Neural cell (in vitro differentiated cells): ENCODE measurements around the gene DRD4. TPM values are rescaled to one million over a fixed set of nuclear protein-coding genes. Genes with fewer than 3 reads are reported as not detected.

ENCODE experiments used
- H2AFZ ChIP-seq: fragments of 200-600, 300-800 bp; sonication (generic), shearing (Covaris generic); 2 replicates; pipeline ENCODE4 v1.6.0; 2014; ENCODE audit warnings: low read depth, mild to moderate bottlenecking, antibody characterized with exemption, low read length, moderate library complexity
- H3F3A ChIP-seq: fragments of 200-600 bp; shearing (Covaris generic); 2 replicates; pipeline ENCODE4 v1.6.1; 2016; ENCODE audit warnings: mild to moderate bottlenecking, moderate library complexity, mixed read lengths, antibody characterized with exemption, low read length; ENCODE audit not compliant: insufficient read depth, poor library complexity, severe bottlenecking
- H3K27ac ChIP-seq: fragments of 200-600, 300-800 bp; sonication (generic), shearing (Covaris generic); 2 replicates; pipeline ENCODE4 v1.5.1; 2014; ENCODE audit warnings: mild to moderate bottlenecking, low read length, moderate library complexity
- H3K27me3 ChIP-seq: fragments of 300-800, 200-600 bp; sonication (generic), shearing (Covaris generic); 2 replicates; pipeline ENCODE4 v1.6.0; 2014; ENCODE audit warnings: mild to moderate bottlenecking, low read depth, low read length, moderate library complexity; ENCODE audit not compliant: insufficient read depth
- H3K36me3 ChIP-seq: fragments of 300-800, 200-600 bp; sonication (generic), shearing (Covaris generic); 2 replicates; pipeline ENCODE4 v1.5.1; 2014; ENCODE audit warnings: mild to moderate bottlenecking, antibody characterized with exemption, low read length, moderate library complexity; ENCODE audit not compliant: insufficient read depth
- H3K4me2 ChIP-seq: fragments of 300-800, 200-600 bp; sonication (generic), shearing (Covaris generic); 2 replicates; pipeline ENCODE4 v1.6.0; 2014; ENCODE audit warnings: mild to moderate bottlenecking, low read length
- H3K4me3 ChIP-seq: fragments of 300-800, 200-600 bp; sonication (generic), shearing (Covaris generic); 2 replicates; pipeline ENCODE4 v1.5.1; 2014; ENCODE audit warnings: mild to moderate bottlenecking, low read length, moderate library complexity
- H3K79me2 ChIP-seq: fragments of 200-600 bp; shearing (Covaris generic); replicated peaks from 2 replicates; pipeline ENCODE4 v1.6.0; 2014; ENCODE audit warnings: mild to moderate bottlenecking, low read length, moderate library complexity; ENCODE audit not compliant: insufficient read depth
- H3K9ac ChIP-seq: fragments of 300-800, 200-600 bp; sonication (generic), shearing (Covaris generic); 2 replicates; pipeline ENCODE4 v1.6.1; 2016; ENCODE audit warnings: mild to moderate bottlenecking, low read length, mixed read lengths
- H3K9me2 ChIP-seq: fragments of 200-600 bp; shearing (Covaris generic); 2 replicates; pipeline ENCODE4 v1.6.1; 2016; ENCODE audit warnings: mild to moderate bottlenecking, low read length, mixed read lengths; ENCODE audit not compliant: insufficient read depth
- H3K9me3 ChIP-seq: fragments of 200-600, 300-800 bp; sonication (generic), shearing (Covaris generic); 2 replicates; pipeline ENCODE4 v1.6.1; 2016; ENCODE audit warnings: mild to moderate bottlenecking, mixed run types, low read length, moderate library complexity, mixed read lengths
- H4K20me1 ChIP-seq: fragments of 200-600 bp; shearing (Covaris generic); 2 replicates; pipeline ENCODE4 v1.6.1; 2016; ENCODE audit warnings: mild to moderate bottlenecking, mixed run types; ENCODE audit not compliant: insufficient read depth
- CTCF ChIP-seq: fragments of 450-650 bp; IDR thresholded peaks from 2 replicates; pipeline ENCODE4 v1.5.1; 2014; ENCODE audit warnings: antibody characterized with exemption, mild to moderate bottlenecking, moderate library complexity; ENCODE audit not compliant: poor library complexity, severe bottlenecking
- EP300 ChIP-seq: fragments of 450-650 bp; conservative IDR thresholded peaks from 2 replicates; pipeline ENCODE4 v1.6.1; 2014; ENCODE audit warnings: antibody characterized with exemption, mild to moderate bottlenecking, moderate library complexity; ENCODE audit not compliant: poor library complexity, severe bottlenecking
- EZH2 ChIP-seq: fragments of 200-600, 300-800 bp; shearing (Covaris generic), sonication (generic); IDR thresholded peaks from 2 replicates; pipeline ENCODE4 v1.6.1; 2014; ENCODE audit warnings: antibody characterized with exemption, low read length, borderline replicate concordance, mild to moderate bottlenecking; ENCODE audit not compliant: insufficient read depth, poor library complexity, severe bottlenecking
- MXI1 ChIP-seq: fragments of 450-650 bp; conservative IDR thresholded peaks from 2 replicates; pipeline ENCODE4 v1.6.1; 2014; ENCODE audit warnings: antibody characterized with exemption, mild to moderate bottlenecking; ENCODE audit not compliant: poor library complexity, severe bottlenecking
- POLR2AphosphoS5 ChIP-seq: IDR thresholded peaks from 2 replicates; pipeline ENCODE4 v1.6.1; 2012
- RAD21 ChIP-seq: fragments of 450-650 bp; conservative IDR thresholded peaks from 2 replicates; pipeline ENCODE4 v1.6.1; 2014; ENCODE audit warnings: antibody characterized with exemption, mild to moderate bottlenecking, moderate library complexity
- REST ChIP-seq: IDR thresholded peaks from 2 replicates; pipeline ENCODE4 v1.6.1; 2012; ENCODE audit warnings: borderline replicate concordance
- SMC3 ChIP-seq: fragments of 450-650 bp; conservative IDR thresholded peaks from 2 replicates; pipeline ENCODE4 v1.6.1; 2014; ENCODE audit warnings: antibody characterized with exemption, mild to moderate bottlenecking, moderate library complexity; ENCODE audit not compliant: poor library complexity
- TAF1 ChIP-seq: IDR thresholded peaks from 2 replicates; pipeline ENCODE4 v1.6.1; 2012; ENCODE audit warnings: low read depth
- polyA plus RNA-seq: library from polyadenylated mRNA; depleted of rRNA; stranded (reverse); fragments of >200 nt; gene quantifications from 2 replicates; pipeline ENCODE4 v1.2.3, GENCODE V29; 2014

The DRD4 gene
- polyA plus RNA-seq, 1 donor from 2014 or later = not detected

GRCh38 chr11:643366-643765 is 6.3 kb downstream of the DRD4 start:
- TF ChIP-seq POLR2AphosphoS5 (no peak), EZH2 (no peak), TAF1 (no peak), MXI1 (no peak), REST (no peak), SMC3 (no peak), EP300 (no peak), CTCF (no peak)
- no peak overlapping the region for H3K9ac ChIP-seq
- no peaks in the 10 kb centered on the region for H3K9me3 ChIP-seq
- H2AFZ ChIP-seq = no peak overlapping the region
- no peaks in the 10 kb centered on the region for H3F3A ChIP-seq
- H3K27ac ChIP-seq = no peak overlapping the region
- no peak overlapping the region for H3K4me2 ChIP-seq
- H4K20me1 ChIP-seq = peaks cover 3% of the 10 kb centered on the region
- peaks cover 9% of the 10 kb centered on the region for H3K27me3 ChIP-seq
- no peaks in the 10 kb centered on the region for H3K9me2 ChIP-seq
- no peaks in the 10 kb centered on the region for H3K36me3 ChIP-seq
- H3K4me3 ChIP-seq = no peak overlapping the region
- no peaks in the 10 kb centered on the region for H3K79me2 ChIP-seq

DNA sequence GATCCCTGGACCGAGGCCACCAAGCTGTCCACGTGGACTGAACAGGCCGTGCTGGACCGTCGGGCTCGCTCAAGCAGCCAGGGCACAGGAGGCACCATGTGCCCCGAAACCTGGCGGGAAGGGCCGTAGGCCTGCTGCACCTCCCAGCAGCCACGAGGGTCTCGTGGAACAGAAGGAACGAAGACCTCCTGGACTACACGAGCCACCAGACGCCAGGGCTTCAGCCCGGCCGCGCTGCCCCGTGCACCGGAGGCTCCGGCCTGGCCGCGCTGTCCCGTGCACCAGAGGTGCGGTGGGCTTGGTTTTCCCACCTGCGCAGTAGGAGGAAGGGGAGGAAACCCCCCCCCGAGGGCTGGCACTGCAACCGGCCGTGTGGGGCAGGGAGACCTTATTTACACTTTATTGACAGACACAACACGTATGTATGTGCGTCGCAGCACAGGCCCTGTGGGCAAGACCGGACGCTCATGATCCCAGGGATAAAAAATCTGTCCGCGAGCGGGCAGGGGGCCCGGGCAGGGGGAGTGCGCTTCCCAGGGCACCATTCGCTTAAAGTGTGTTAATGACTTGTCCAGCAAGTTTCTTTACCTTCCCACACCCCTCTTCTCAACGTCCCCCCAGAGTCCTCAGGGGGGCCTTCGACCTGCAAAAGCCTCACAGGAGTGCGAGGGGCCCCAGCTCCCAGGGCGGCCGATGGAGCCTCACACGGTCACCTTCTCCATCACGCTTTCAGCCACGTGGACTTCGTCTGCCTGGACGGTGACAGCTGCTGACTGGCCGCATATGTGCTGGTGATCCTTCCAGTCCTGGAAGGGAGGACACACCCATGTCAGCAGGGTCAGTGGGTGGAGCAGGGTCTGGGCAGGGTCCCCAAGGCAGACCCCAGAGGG is 7.0 kb downstream of the DRD4 start:
- no peak overlapping the region for H3K4me3 ChIP-seq
- no peak overlapping the region for H3K27ac ChIP-seq
- no peaks in the 10 kb centered on the region for H3K79me2 ChIP-seq
- no peaks in the 10 kb centered on the region for H3K9me2 ChIP-seq
- TF ChIP-seq RAD21 (no peak), SMC3 (no peak), CTCF (no peak), EP300 (no peak), POLR2AphosphoS5 (no peak), TAF1 (no peak), EZH2 (no peak), REST (no peak), MXI1 (no peak)
- H3F3A ChIP-seq = no peaks in the 10 kb centered on the region
- no peak overlapping the region for H3K4me2 ChIP-seq
- H3K9ac ChIP-seq = no peak overlapping the region
- no peaks in the 10 kb centered on the region for H3K36me3 ChIP-seq
- no peaks in the 10 kb centered on the region for H4K20me1 ChIP-seq
- peaks cover 1% of the 10 kb centered on the region for H3K27me3 ChIP-seq
- no peaks in the 10 kb centered on the region for H3K9me3 ChIP-seq
- no peak overlapping the region for H2AFZ ChIP-seq
